Right renal cortex interstitium (tissue), 3 donors: ENCODE measurements around the gene SLC39A3. TPM values are rescaled to one million over a fixed set of nuclear protein-coding genes. Genes with fewer than 3 reads are reported as not detected.
"Not testable (repeated sequence)": the region's sequence is repeated elsewhere in the genome, so short reads cannot be mapped to it uniquely, and the experiment has no call there.

Source experiments
- DNase-seq, 3 donors: peaks; one replicate each; pipeline ENCODE4 v3.0.0-alpha.2; 2013; ENCODE audit warnings: low read depth in 3 of 3, low spot score in 2 of 3
- polyA plus RNA-seq, 3 donors: library from polyadenylated mRNA; unstranded; fragments of 120-200 nt; gene quantifications; one replicate each; pipeline ENCODE4 v1.2.1, GENCODE V29; 2013; ENCODE audit not compliant: insufficient read length in 3 of 3

Gene SLC39A3
- polyA plus RNA-seq, 3 donors = 27.5 to 33.6 (median 29.8) TPM

GRCh38 chr19:2724148-2724557 lies 15.7 kb downstream of the SLC39A3 start:
- DNase-seq = no peak

- no peak for DNase-seq
These were observed 16.1 kb downstream of the SLC39A3 start for GRCh38 chr19:2723747-2724146.

DNA sequence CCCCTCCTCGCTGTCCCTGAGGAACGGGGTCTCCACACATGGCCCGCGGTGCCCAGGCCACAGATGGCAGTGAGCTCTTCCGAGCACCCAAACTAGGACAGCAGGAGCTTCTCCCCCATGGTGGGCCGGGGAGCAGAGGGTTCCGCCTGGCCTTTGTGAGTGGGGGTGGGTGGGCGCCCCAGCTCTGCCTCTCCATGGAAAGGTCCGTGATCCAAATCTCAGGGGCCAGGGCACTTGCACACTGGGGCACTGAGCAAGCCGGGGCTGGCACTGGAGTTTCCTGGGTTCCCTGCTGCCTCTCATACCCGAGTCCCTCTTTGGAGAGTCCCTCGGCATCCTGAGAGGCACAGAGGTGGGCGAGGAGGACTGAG lies 16.5 kb downstream of the SLC39A3 start:
- DNase-seq = no peak

GRCh38 chr19:2722541-2723344 lies 17.1 kb downstream of the SLC39A3 start:
- DNase-seq = no peak

- no peak for DNase-seq
These were observed 18.0 kb downstream of the SLC39A3 start for GRCh38 chr19:2721570-2722540.

DNA sequence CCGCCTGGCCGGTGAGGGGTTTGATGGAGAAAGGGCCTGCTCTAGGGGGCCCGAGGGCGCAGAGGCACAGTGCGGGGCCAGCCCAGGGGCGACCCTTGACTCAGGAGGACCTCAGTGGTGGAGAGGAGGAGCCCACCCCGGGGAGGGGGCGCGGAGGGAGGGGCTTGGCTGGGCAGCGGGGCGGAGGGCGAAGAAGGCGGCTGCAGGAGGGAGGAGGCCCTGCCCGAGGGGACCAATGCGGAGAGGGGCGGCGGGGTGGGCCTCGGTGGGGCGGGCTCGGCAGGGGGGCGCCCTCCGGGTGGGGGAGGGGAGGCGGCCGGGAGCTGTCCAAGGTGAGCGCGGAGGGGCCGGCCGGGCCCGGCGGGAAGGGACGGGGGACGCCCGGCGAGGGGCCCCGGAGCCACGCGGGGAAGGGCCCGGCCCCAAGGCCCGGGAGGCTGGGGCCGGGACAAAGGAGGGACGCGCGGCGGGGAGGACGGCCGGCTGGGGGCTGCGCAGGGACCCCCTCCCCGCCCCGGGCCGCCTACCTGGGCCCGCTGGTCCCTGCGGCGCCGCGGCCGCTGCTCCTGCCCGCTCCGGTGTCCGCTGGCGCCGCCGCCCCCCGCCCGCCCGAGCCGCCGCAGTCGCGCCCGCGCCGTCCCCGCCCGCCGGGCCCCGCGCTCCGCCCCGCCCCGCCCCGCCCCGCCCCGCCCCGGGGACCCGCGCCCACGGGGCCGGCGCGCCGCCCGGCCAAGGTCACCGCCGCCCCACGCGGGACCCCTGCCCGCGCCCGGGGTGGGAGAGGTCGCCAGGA lies 18.8 kb downstream of the SLC39A3 start, which contains the start of gene DIRAS1:
TSS of gene DIRAS1 (minus strand) at position 596 of the 793 bp plus-strand sequence. CDS start 3,566 bp downstream, outside the sequence.
- no peak for DNase-seq

- DNase-seq = no peak
These were observed 19.7 kb downstream of the SLC39A3 start for GRCh38 chr19:2719920-2720776.

DNA sequence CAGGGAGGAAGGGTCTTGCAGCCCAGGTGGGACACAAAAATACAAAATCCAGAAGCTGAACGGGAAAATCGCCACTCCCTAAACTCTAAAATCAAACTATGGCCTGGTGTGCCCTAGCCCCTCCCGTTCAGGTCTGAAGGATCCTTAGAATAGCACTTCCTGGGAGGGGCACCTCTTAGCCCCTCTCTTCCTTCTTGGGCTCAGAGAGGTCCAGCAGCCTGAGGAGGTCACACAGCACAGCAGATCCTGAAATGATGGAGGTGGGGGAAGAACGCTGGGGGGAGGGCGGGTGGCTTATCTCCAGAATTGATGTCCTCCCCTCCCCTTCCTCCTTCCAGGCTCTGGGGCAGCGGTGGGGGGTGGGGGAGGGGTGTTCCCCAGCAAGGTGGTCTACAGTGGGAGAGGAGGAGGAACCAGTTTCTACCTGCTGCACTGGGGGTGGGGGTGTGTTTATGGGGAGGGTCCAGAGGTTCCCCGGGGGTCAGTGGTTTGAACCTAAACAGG lies 20.5 kb downstream of the SLC39A3 start:
- DNase-seq = no peak

GRCh38 chr19:2717638-2718541 lies 21.9 kb downstream of the SLC39A3 start:
- no peak for DNase-seq

GRCh38 chr19:2716722-2717637 lies 22.8 kb downstream of the SLC39A3 start:
- DNase-seq = no peak

DNA sequence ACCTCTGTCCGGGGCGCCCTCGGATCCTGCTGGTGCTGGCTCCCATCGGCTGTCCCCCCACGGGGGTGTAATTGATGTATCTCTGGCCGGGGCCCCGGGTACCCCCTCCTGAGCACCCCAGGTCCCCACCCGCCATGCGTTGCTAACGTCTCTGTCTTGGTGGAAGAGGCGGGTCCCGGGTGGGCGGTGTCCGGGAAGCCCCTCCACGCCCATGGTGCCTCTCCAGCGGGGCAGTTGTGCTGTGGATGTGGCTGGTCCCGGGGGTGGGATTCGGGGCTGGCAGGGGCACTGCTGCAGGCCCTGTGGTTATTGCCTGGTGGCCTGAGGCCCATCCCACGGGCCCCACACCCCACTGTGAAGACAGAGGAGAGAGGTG lies 23.6 kb downstream of the SLC39A3 start:
- DNase-seq = no peak

DNA sequence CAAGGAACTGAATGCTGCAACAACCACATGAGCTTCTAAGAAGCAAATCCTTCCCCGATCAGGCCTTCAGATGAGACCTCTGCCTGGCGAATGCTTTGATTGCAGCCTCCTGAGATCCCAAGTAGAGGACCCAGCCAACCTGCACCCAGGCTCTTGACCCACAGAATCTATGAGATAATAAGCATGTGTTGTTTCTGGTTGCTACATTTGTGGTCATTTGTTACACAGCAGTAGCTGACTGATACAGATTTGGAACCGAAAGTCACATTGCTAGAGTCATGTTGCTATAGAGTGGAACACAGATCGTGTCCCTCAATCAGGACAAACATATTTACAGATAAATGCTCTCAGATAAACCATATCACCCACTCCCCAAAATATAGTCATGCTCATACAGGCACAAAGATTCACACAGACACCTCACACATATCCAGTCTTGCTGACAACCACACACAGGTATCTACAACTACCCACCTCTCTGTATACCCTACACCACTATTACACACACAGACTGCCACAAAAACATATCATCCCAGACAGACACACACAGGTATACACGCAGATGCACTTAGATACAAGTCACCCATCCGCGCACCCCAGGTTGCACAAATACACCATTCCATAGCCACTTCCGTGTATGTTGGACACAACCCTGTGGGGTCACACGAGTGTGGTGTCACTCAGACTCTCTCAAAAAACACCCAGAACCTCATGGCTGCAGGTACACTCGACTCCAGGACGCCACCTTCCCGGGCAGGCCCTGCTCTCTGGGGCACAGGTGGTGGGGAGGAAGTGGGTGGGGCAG lies 24.1 kb downstream of the SLC39A3 start:
- DNase-seq = no peak

GRCh38 chr19:2714531-2715269 lies 25.1 kb downstream of the SLC39A3 start:
- DNase-seq = no peak

GRCh38 chr19:2714102-2714501 lies 25.7 kb downstream of the SLC39A3 start:
- not testable (repeated sequence) for DNase-seq

GRCh38 chr19:2713170-2713569 lies 26.6 kb downstream of the SLC39A3 start:
- not testable (repeated sequence) for DNase-seq

DNA sequence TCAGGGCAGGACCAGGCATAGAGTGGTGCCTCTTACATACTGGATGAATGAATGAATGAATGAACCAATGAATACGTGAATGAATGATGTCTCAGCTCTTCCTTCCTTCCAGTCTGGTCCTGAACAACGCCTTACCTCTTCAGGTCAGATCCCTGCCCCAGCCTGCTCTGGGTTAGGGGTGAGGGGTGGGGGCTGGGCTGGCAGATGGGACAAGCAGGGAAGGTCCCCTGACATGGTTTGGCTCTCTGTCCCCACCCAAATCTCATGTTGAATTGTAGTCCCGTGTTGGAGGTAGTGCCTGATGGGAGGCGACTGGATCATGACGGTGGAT lies 28.0 kb downstream of the SLC39A3 start:
- no peak for DNase-seq
